ENCODE data around the gene GNLY. TPM values are rescaled to one million over a fixed set of nuclear protein-coding genes. Genes with fewer than 3 reads are reported as not detected.

GNLY gene
- total and polyA plus RNA-seq, 5 experiments from 2014 or later = 5.3 to 1,108 (median 21.0) TPM

GRCh38 chr2:85718885-85719492, 24.8 kb downstream of the GNLY start:
- Mint-ChIP-seq H3K36me3 (no peaks in the 10 kb centered on the region), H3K27me3 (peaks cover 0 to 4% (median 0%) of the 10 kb centered on the region in 5 donors)
- DNase-seq = no peak

GRCh38 chr2:85719609-85720240, 25.6 kb downstream of the GNLY start:
- Mint-ChIP-seq H3K36me3 (no peaks in the 10 kb centered on the region), H3K4me3 (no peak overlapping the region), H3K27me3 (peaks cover 0 to 4% (median 0%) of the 10 kb centered on the region in 5 donors), H3K27ac (no peak overlapping the region), H3K4me1 (peaks cover 0 to 14% (median 1%) of the 10 kb centered on the region in 4 donors), H3K9me3 (peaks cover 0 to 4% (median 0%) of the 10 kb centered on the region in 9 donors)
- POLR2A ChIA-PET = no interaction called here
- no peak for ATAC-seq
- no peak for DNase-seq

More at GRCh38 chr2:85718885-85719492, 24.8 kb downstream of the GNLY start:
- Mint-ChIP-seq H3K4me3 (no peak overlapping the region), H3K4me1 (peaks cover 2 to 18% (median 4%) of the 10 kb centered on the region in 4 donors), H3K27ac (no peak overlapping the region), H3K9me3 (peaks cover 0 to 4% (median 0%) of the 10 kb centered on the region in 9 donors)
- POLR2A ChIA-PET = no interaction called here
- no peak for ATAC-seq

DNA sequence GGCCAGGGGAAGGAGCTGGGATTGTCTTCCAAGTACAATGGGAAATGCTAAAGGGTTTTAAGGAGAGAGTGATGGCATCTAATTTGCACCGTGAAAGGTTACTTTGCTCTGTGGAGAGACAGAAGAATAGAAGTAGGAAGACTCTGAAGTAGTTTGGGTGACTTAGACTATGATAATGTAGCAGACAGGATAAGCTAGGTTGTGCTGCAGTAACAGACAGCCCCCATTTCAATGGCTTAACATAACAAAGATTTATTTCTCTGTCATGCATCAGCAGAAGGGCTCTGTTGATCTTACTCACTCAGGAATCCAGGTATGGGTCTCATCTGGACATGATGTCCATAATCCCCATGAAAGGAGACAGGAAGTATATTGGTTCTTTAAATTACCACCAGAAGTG, 26.4 kb downstream of the GNLY start:
- POLR2A ChIA-PET = no interaction called here
- H3K4me1 Mint-ChIP-seq = peaks cover 0 to 6% (median 0%) of the 10 kb centered on the region in 4 donors
- H3K4me3 Mint-ChIP-seq = no peak overlapping the region
- no peak overlapping the region for H3K27ac Mint-ChIP-seq
- no peak for ATAC-seq
- H3K36me3 Mint-ChIP-seq = no peaks in the 10 kb centered on the region
- no peak for DNase-seq
- peaks cover 0 to 4% (median 1%) of the 10 kb centered on the region in 5 donors for H3K27me3 Mint-ChIP-seq
- H3K9me3 Mint-ChIP-seq = peaks cover 0 to 4% (median 0%) of the 10 kb centered on the region in 9 donors

GRCh38 chr2:85721641-85722040, 27.5 kb downstream of the GNLY start:
- POLR2A ChIA-PET = no interaction called here
- Mint-ChIP-seq H3K4me3 (no peak overlapping the region), H3K27me3 (peaks cover 0 to 4% (median 2%) of the 10 kb centered on the region in 5 donors), H3K4me1 (no peaks in the 10 kb centered on the region), H3K27ac (no peak overlapping the region), H3K9me3 (peaks cover 0 to 4% (median 0%) of the 10 kb centered on the region in 9 donors), H3K36me3 (no peaks in the 10 kb centered on the region)
- DNase-seq = no peak
- no peak for ATAC-seq

DNA sequence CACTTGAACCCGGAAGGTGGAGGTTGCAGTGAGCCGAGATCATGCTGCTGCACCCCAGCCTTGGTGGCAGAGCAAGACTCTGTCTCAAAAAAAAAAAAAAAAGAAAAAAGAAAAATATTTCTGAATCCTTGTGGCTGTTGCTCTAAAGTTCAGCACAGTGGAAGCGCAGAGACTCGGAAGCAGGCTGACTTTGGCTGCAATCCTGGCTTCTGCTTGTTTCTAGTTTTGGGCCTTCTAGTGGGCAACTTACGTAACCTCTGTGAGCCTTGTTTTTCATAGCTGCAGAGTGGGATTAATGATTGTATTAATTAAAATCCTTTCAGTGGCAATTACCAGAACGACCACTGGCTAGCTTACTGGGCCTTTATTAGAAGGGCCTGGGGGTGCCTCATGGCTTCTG, 28.4 kb downstream of the GNLY start:
- POLR2A ChIA-PET = no interaction called here
- Mint-ChIP-seq H3K4me3 (no peak overlapping the region), H3K36me3 (no peaks in the 10 kb centered on the region), H3K27me3 (peaks cover 0 to 4% (median 2%) of the 10 kb centered on the region in 5 donors), H3K27ac (no peak overlapping the region), H3K9me3 (peaks cover 0 to 4% (median 0%) of the 10 kb centered on the region in 9 donors), H3K4me1 (no peaks in the 10 kb centered on the region)
- DNase-seq (no peak), ATAC-seq (no peak)

- DNase-seq = no peak
- POLR2A ChIA-PET = no interaction called here
Observed at GRCh38 chr2:85723707-85724360, 29.7 kb downstream of the GNLY start.

DNA sequence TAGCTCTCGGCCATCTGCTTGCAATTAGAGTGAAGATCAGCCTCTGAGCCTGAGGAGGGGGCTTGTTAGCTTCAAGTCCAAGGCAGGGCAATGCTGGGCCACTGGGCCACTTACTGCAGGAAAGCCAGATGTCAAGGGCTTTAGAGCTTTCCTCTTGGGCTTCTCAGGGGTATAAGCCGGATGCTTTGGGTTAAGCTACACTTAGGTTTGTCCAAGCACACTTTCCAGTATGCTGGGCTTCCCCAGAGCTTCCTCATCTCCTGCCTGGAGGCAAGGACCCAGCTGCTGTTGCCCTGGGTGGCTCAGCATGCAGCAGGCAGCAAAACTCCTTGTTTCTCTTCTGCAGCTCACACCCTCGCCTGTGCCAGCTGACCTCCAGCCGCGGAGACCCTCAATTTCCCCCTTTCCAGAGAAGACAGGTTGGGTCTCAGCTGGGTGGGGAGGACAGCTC, 30.6 kb downstream of the GNLY start:
- ATAC-seq = no peak
- Mint-ChIP-seq H3K4me3 (no peak overlapping the region), H3K36me3 (no peaks in the 10 kb centered on the region), H3K9me3 (peaks cover 0 to 4% (median 0%) of the 10 kb centered on the region in 9 donors), H3K4me1 (peaks cover 0 to 6% (median 4%) of the 10 kb centered on the region in 4 donors), H3K27me3 (peaks cover 3 to 6% (median 5%) of the 10 kb centered on the region in 5 donors), H3K27ac (peak overlapping the region in 1 of 10 donors; percentile 82)
- DNase-seq = no peak
- POLR2A ChIA-PET = no interaction called here

More at GRCh38 chr2:85723707-85724360, 29.7 kb downstream of the GNLY start:
- no peak for ATAC-seq
- H3K4me1 Mint-ChIP-seq = peaks cover 0 to 3% (median under 1%) of the 10 kb centered on the region in 4 donors
- peaks cover 0 to 4% (median 0%) of the 10 kb centered on the region in 9 donors for H3K9me3 Mint-ChIP-seq
- H3K4me3 Mint-ChIP-seq = no peak overlapping the region
- peak overlapping the region in 2 of 10 donors; percentile 8 to 44 for H3K27ac Mint-ChIP-seq
- peaks cover under 1 to 4% (median 2%) of the 10 kb centered on the region in 5 donors for H3K27me3 Mint-ChIP-seq
- H3K36me3 Mint-ChIP-seq = no peaks in the 10 kb centered on the region

- DNase-seq (no peak), ATAC-seq (no peak)
- Mint-ChIP-seq H3K4me1 (peaks cover 0 to 6% (median 4%) of the 10 kb centered on the region in 4 donors), H3K27ac (no peak overlapping the region), H3K36me3 (no peaks in the 10 kb centered on the region), H3K9me3 (peaks cover 0 to 3% (median 0%) of the 10 kb centered on the region in 9 donors), H3K27me3 (peaks cover 3 to 6% (median 5%) of the 10 kb centered on the region in 5 donors), H3K4me3 (no peak overlapping the region)
- POLR2A ChIA-PET = no interaction called here
Observed at GRCh38 chr2:85725451-85725850, 31.3 kb downstream of the GNLY start.

GRCh38 chr2:85727798-85728197, 33.6 kb downstream of the GNLY start:
- ATAC-seq (no peak), DNase-seq (no peak)
- Mint-ChIP-seq H3K27ac (no peak overlapping the region), H3K27me3 (peaks cover 3 to 6% (median 4%) of the 10 kb centered on the region in 5 donors), H3K4me3 (no peak overlapping the region), H3K4me1 (peaks cover 0 to 6% (median 4%) of the 10 kb centered on the region in 4 donors), H3K9me3 (no peaks in the 10 kb centered on the region), H3K36me3 (no peaks in the 10 kb centered on the region)
- POLR2A ChIA-PET = no interaction called here

GRCh38 chr2:85728342-85728741, 34.2 kb downstream of the GNLY start:
- peaks cover 3 to 6% (median 4%) of the 10 kb centered on the region in 5 donors for H3K27me3 Mint-ChIP-seq
- H3K9me3 Mint-ChIP-seq = no peaks in the 10 kb centered on the region
- POLR2A ChIA-PET = no interaction called here
- H3K4me1 Mint-ChIP-seq = peaks cover 0 to 6% (median 4%) of the 10 kb centered on the region in 4 donors
- no peak for ATAC-seq
- no peak for DNase-seq
- no peak overlapping the region for H3K4me3 Mint-ChIP-seq
- H3K36me3 Mint-ChIP-seq = no peaks in the 10 kb centered on the region
- no peak overlapping the region for H3K27ac Mint-ChIP-seq

- Mint-ChIP-seq H3K36me3 (no peaks in the 10 kb centered on the region), H3K4me3 (no peak overlapping the region), H3K4me1 (peaks cover 0 to 6% (median 4%) of the 10 kb centered on the region in 4 donors), H3K9me3 (no peaks in the 10 kb centered on the region), H3K27ac (no peak overlapping the region), H3K27me3 (peaks cover 3 to 6% (median 4%) of the 10 kb centered on the region in 5 donors)
- peak; percentile 43 to 80 (median 66) for DNase-seq
- ATAC-seq = peak; percentile 76 to 95
- POLR2A ChIA-PET = interaction anchor here (0.7 kb wide), 1 partner anchor 85 kb away, joined by 4 read pairs; no protein-coding TSS in a partner anchor
Observed at GRCh38 chr2:85728883-85729824, 35.0 kb downstream of the GNLY start.
